A673 (cell line): ENCODE results near the gene ZNF487. TPM values are rescaled to one million over a fixed set of nuclear protein-coding genes. Genes with fewer than 3 reads are reported as not detected.

Experiments
- BruUV-seq: library from RNA; stranded (reverse); fragments of 400-500 nt; replicated peaks from 2 replicates; lab custom pipeline; 2021; lab: Mats Ljungman, UMichigan
- CTCF ChIA-PET: fragments of 300-600 bp; sonication (Branson Sonifier 250); formaldehyde crosslinking; loops from one replicate; lab custom pipeline; 2022; ENCODE audit warnings: antibody characterized with exemption; lab: Charles Lee
- POLR2A ChIA-PET: fragments of 300-600 bp; sonication (Branson Sonifier 250); formaldehyde crosslinking; loops from one replicate; lab custom pipeline; 2022; ENCODE audit warnings: antibody characterized with exemption; ENCODE audit not compliant: low non-redundant PET; lab: Charles Lee
- DNase-seq: peaks from one replicate; pipeline ENCODE4 v3.0.0-alpha.2; 2015; ENCODE audit warnings: low spot score
- H3K27ac ChIP-seq: fragments of 200-600 bp; sonication (generic); 2 replicates; pipeline ENCODE4 v1.5.1; 2016; ENCODE audit warnings: mixed run types, low read depth, mild to moderate bottlenecking, mixed read lengths, antibody characterized with exemption, low read length; ENCODE audit not compliant: poor library complexity, severe bottlenecking
- H3K27me3 ChIP-seq: fragments of 200-600 bp; sonication (generic); replicated peaks from 2 replicates; pipeline ENCODE4 v1.6.1; 2017; ENCODE audit warnings: mixed run types, low read depth, mild to moderate bottlenecking, mixed read lengths, antibody characterized with exemption, low read length; ENCODE audit not compliant: insufficient read depth, poor library complexity
- H3K36me3 ChIP-seq: fragments of 200-600 bp; sonication (generic); 2 replicates; pipeline ENCODE4 v1.6.1; 2016; ENCODE audit warnings: mixed run types, mild to moderate bottlenecking, mixed read lengths, antibody characterized with exemption, low read length; ENCODE audit not compliant: insufficient read depth, poor library complexity, severe bottlenecking
- H3K4me1 ChIP-seq: fragments of 200-600 bp; sonication (generic); 2 replicates; pipeline ENCODE4 v1.6.1; 2017; ENCODE audit warnings: mixed run types, mild to moderate bottlenecking, mixed read lengths, antibody characterized with exemption, low read length; ENCODE audit not compliant: insufficient read depth, poor library complexity, severe bottlenecking
- H3K4me3 ChIP-seq: fragments of 200-600 bp; sonication (generic); 2 replicates; pipeline ENCODE4 v1.5.1; 2016; ENCODE audit warnings: low read depth, mixed run types, mild to moderate bottlenecking, mixed read lengths, low read length; ENCODE audit not compliant: poor library complexity, severe bottlenecking
- H3K9me3 ChIP-seq: fragments of 200-600 bp; sonication (generic); 2 replicates; pipeline ENCODE4 v1.6.1; 2016; ENCODE audit warnings: mixed run types, low read depth, mild to moderate bottlenecking, mixed read lengths, antibody characterized with exemption, low read length; ENCODE audit not compliant: poor library complexity, severe bottlenecking
- CTCF ChIP-seq: fragments of 300-800, 200-600 bp; sonication (generic); conservative IDR thresholded peaks from 2 replicates; pipeline ENCODE4 v1.5.1; 2017; ENCODE audit warnings: low read depth, mild to moderate bottlenecking, antibody characterized with exemption, low read length, moderate library complexity, mixed read lengths
- EZH2 ChIP-seq: fragments of 200-600 bp; sonication (generic); IDR thresholded peaks from 2 replicates; pipeline ENCODE4 v1.6.1; 2017; ENCODE audit warnings: borderline replicate concordance, low read depth, mild to moderate bottlenecking, mixed read lengths, antibody characterized with exemption, low read length; ENCODE audit not compliant: poor library complexity, severe bottlenecking
- intact Hi-C: fragments of 100-400 bp; cut with micrococcal nuclease; formaldehyde crosslinking; loops from one replicate; pipeline ENCODE4 v1.10.0; 2022; ENCODE audit not compliant: unreplicated experiment
- total RNA-seq: library from RNA; stranded (reverse); gene quantifications from 2 replicates; pipeline ENCODE4 v1.2.3, GENCODE V29; 2021

ZNF487 gene
- total RNA-seq, 1 experiment from 2014 or later = 1.3 TPM

- Histone ChIP-seq H3K9me3 (peaks cover 20% of the 10 kb centered on the region), H3K27me3 (no peaks in the 10 kb centered on the region), H3K4me3 (no peak overlapping the region), H3K27ac (no peak overlapping the region), H3K36me3 (no peaks in the 10 kb centered on the region), H3K4me1 (no peaks in the 10 kb centered on the region)
- ChIA-PET POLR2A (no interaction called here), CTCF (no interaction called here)
- BruUV-seq = no TSS peak
- intact Hi-C loops = no loop called here
- DNase-seq = no peak
- TF ChIP-seq EZH2 (no peak), CTCF (no peak)
These were observed 45.6 kb downstream of the ZNF487 start for GRCh38 chr10:43482319-43483078.

- DNase-seq = no peak
- intact Hi-C loops = no loop called here
- Histone ChIP-seq H3K27ac (no peak overlapping the region), H3K36me3 (no peaks in the 10 kb centered on the region), H3K27me3 (no peaks in the 10 kb centered on the region), H3K9me3 (no peaks in the 10 kb centered on the region), H3K4me1 (no peaks in the 10 kb centered on the region), H3K4me3 (no peak overlapping the region)
- POLR2A ChIA-PET = no interaction called here
- no peak for TF ChIP-seq CTCF
- no peak for TF ChIP-seq EZH2
- CTCF ChIA-PET = no interaction called here
- BruUV-seq = no TSS peak
These were observed 54.9 kb downstream of the ZNF487 start for GRCh38 chr10:43491855-43492254.

- Histone ChIP-seq H3K4me1 (no peaks in the 10 kb centered on the region), H3K27me3 (no peaks in the 10 kb centered on the region), H3K9me3 (no peaks in the 10 kb centered on the region), H3K36me3 (no peaks in the 10 kb centered on the region), H3K27ac (no peak overlapping the region), H3K4me3 (no peak overlapping the region)
- no peak for DNase-seq
- ChIA-PET CTCF (no interaction called here), POLR2A (no interaction called here)
- TF ChIP-seq EZH2 (no peak), CTCF (no peak)
- BruUV-seq = no TSS peak
- intact Hi-C loops = no loop called here
These were observed 66.0 kb downstream of the ZNF487 start for GRCh38 chr10:43502931-43503330.
